PFSK-1 (cell line): Measurements from ENCODE around the gene ANKRD40.

Experiments
- FOXP2 ChIP-seq: optimal IDR thresholded peaks from 2 replicates; pipeline ENCODE3; 2011; ENCODE audit warnings: borderline replicate concordance, control low read depth, inconsistent platforms; ENCODE audit not compliant: insufficient read depth; ENCODE audit errors: extremely low read length, extremely low read depth
- POLR2AphosphoS5 ChIP-seq: IDR thresholded peaks from 2 replicates; pipeline ENCODE4 v1.6.1; 2012; ENCODE audit warnings: low read depth, mild to moderate bottlenecking, control low read depth, low read length, moderate library complexity
- SIN3A ChIP-seq: IDR thresholded peaks from 2 replicates; pipeline ENCODE4 v1.6.1; 2012; ENCODE audit warnings: mild to moderate bottlenecking, low read length, moderate library complexity, borderline replicate concordance; ENCODE audit not compliant: insufficient read depth
- TAF1 ChIP-seq: IDR thresholded peaks from 2 replicates; pipeline ENCODE4 v1.6.1; 2012; ENCODE audit warnings: low read length, control low read depth, borderline replicate concordance; ENCODE audit not compliant: insufficient read depth
- TF ChIP-seq, protein P1 (sequence below), 2 experiments: IDR thresholded peaks; 2 replicates each; pipeline versions ENCODE4 v1.6.1 to v1.8.0; 2011 to 2012; ENCODE audit warnings: low read depth in 2 of 2, low read length in 2 of 2, control low read depth in 1 of 2, inconsistent platforms in 1 of 2, mild to moderate bottlenecking in 1 of 2, moderate library complexity in 1 of 2; ENCODE audit not compliant: insufficient read depth in 1 of 2

DNA sequence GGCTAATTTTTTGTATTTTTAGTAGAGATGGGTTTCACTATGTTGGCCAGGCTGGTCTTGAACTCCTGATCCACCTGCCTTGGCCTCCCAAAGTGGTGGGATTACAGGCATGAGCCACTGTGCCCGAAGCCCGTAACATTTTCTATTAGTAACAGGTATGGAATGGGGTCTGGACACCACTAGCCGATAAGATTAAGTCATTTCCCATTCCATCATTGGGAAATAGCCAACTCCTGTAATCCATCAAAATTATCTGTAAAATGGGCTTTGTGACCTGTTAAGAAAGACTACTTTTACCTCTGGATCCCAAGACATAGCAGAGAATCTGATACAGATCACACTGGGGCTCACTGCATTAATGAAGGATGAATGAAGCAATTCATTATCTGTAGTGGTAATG, 7.8 kb upstream of the ANKRD40 start:
- no peak for TF ChIP-seq FOXP2
- TF ChIP-seq TAF1, result no peak
- TF ChIP-seq, protein P1, sequence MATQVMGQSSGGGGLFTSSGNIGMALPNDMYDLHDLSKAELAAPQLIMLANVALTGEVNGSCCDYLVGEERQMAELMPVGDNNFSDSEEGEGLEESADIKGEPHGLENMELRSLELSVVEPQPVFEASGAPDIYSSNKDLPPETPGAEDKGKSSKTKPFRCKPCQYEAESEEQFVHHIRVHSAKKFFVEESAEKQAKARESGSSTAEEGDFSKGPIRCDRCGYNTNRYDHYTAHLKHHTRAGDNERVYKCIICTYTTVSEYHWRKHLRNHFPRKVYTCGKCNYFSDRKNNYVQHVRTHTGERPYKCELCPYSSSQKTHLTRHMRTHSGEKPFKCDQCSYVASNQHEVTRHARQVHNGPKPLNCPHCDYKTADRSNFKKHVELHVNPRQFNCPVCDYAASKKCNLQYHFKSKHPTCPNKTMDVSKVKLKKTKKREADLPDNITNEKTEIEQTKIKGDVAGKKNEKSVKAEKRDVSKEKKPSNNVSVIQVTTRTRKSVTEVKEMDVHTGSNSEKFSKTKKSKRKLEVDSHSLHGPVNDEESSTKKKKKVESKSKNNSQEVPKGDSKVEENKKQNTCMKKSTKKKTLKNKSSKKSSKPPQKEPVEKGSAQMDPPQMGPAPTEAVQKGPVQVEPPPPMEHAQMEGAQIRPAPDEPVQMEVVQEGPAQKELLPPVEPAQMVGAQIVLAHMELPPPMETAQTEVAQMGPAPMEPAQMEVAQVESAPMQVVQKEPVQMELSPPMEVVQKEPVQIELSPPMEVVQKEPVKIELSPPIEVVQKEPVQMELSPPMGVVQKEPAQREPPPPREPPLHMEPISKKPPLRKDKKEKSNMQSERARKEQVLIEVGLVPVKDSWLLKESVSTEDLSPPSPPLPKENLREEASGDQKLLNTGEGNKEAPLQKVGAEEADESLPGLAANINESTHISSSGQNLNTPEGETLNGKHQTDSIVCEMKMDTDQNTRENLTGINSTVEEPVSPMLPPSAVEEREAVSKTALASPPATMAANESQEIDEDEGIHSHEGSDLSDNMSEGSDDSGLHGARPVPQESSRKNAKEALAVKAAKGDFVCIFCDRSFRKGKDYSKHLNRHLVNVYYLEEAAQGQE (IDR thresholded peaks at IDR 0.05; ENCODE audit: insufficient read depth in 1 of 2, low read depth in 2 of 2, low read length in 2 of 2), result no peak
- TF ChIP-seq SIN3A, result no peak
- no peak for TF ChIP-seq POLR2AphosphoS5
